Measurements from ENCODE around the gene MC2R.

GRCh38 chr18:13923221-13923620, 7.9 kb upstream of the MC2R start:
- TF ChIP-seq POLR2AphosphoS5 (IDR thresholded peaks at IDR 0.05; ENCODE audit: low read depth, low read length): no peak
- TF ChIP-seq TAF1 (IDR thresholded peaks at IDR 0.05; ENCODE audit: borderline replicate concordance, low read depth, low read length): no peak

Data from GM12892 (cell line).